Calu3 (cell line): Measurements from ENCODE around the gene SACM1L. TPM values are rescaled to one million over a fixed set of nuclear protein-coding genes. Genes with fewer than 3 reads are reported as not detected.

Experiments
- BruUV-seq: library from RNA; stranded (reverse); fragments of 400-500 nt; replicated peaks from 2 replicates; lab custom pipeline; 2021; lab: Mats Ljungman, UMichigan
- CTCF ChIA-PET: fragments of 300-600 bp; sonication (Branson Sonifier 250); formaldehyde crosslinking; loops from one replicate; lab custom pipeline; 2022; ENCODE audit warnings: antibody characterized with exemption; lab: Charles Lee
- DNase-seq: peaks from one replicate; pipeline ENCODE4 v3.0.0; 2022
- H3K27ac Mint-ChIP-seq: one replicate; pipeline ENCODE4 v1.8.0; 2022; ENCODE audit warnings: mixed read lengths; ENCODE audit not compliant: unreplicated experiment
- H3K27me3 Mint-ChIP-seq: one replicate; pipeline ENCODE4 v1.8.0; 2022; ENCODE audit warnings: mixed read lengths; ENCODE audit not compliant: unreplicated experiment
- H3K36me3 Mint-ChIP-seq: one replicate; pipeline ENCODE4 v1.8.0; 2022; ENCODE audit warnings: mild to moderate bottlenecking, moderate library complexity, mixed read lengths; ENCODE audit not compliant: insufficient read depth, unreplicated experiment
- H3K4me1 Mint-ChIP-seq: one replicate; pipeline ENCODE4 v1.8.0; 2022; ENCODE audit warnings: mild to moderate bottlenecking, low read depth, mixed read lengths; ENCODE audit not compliant: unreplicated experiment
- H3K4me3 Mint-ChIP-seq: one replicate; pipeline ENCODE4 v1.8.0; 2022; ENCODE audit warnings: mild to moderate bottlenecking, low read depth, moderate library complexity, mixed read lengths; ENCODE audit not compliant: unreplicated experiment
- H3K9me3 Mint-ChIP-seq: one replicate; pipeline ENCODE4 v1.8.0; 2022; ENCODE audit warnings: low read depth, mixed read lengths; ENCODE audit not compliant: unreplicated experiment
- CTCF ChIP-seq: fragments of 200-600 bp; IDR thresholded peaks from one replicate; pipeline ENCODE4 v1.8.0; 2022; ENCODE audit warnings: antibody characterized with exemption; ENCODE audit not compliant: unreplicated experiment
- intact Hi-C: fragments of 100-400 bp; cut with micrococcal nuclease; formaldehyde crosslinking; loops from one replicate; pipeline ENCODE4 v1.10.0; 2022; ENCODE audit not compliant: unreplicated experiment
- total RNA-seq: library from RNA; stranded (reverse); gene quantifications from 2 replicates; pipeline ENCODE4 v1.2.3, GENCODE V29; 2022

Gene SACM1L
- total RNA-seq, 1 experiment from 2014 or later, result 40.5 TPM

- Mint-ChIP-seq H3K9me3 (no peaks in the 10 kb centered on the region), H3K4me3 (no peak overlapping the region), H3K4me1 (no peaks in the 10 kb centered on the region), H3K36me3 (no peaks in the 10 kb centered on the region), H3K27ac (no peak overlapping the region), H3K27me3 (no peaks in the 10 kb centered on the region)
- CTCF ChIA-PET, result interaction anchor here (0.5 to 4.9 kb wide), 6 partner anchors 56 to 178 kb away, joined by 3 to 36 read pairs (median 6); no protein-coding TSS in a partner anchor
- no TSS peak for BruUV-seq
- peak; percentile 67 for DNase-seq
- intact Hi-C loops, result loop anchor here (1.0 kb wide), 2 partner anchors 71 to 168 kb away; no protein-coding TSS in a partner anchor
- peak; percentile 72 for TF ChIP-seq CTCF
These were observed 71.9 kb downstream of the SACM1L start for GRCh38 chr3:45760878-45761711.

- Mint-ChIP-seq H3K9me3 (no peaks in the 10 kb centered on the region), H3K36me3 (no peaks in the 10 kb centered on the region), H3K27ac (no peak overlapping the region), H3K4me1 (no peaks in the 10 kb centered on the region), H3K27me3 (no peaks in the 10 kb centered on the region), H3K4me3 (no peak overlapping the region)
- BruUV-seq, result no TSS peak
- TF ChIP-seq CTCF, result no peak
- DNase-seq, result no peak
- intact Hi-C loops, result loop anchor here (1.0 kb wide), 2 partner anchors 70 to 167 kb away; no protein-coding TSS in a partner anchor
- CTCF ChIA-PET, result interaction anchor here (0.7 to 4.9 kb wide), 3 partner anchors 69 to 167 kb away, joined by 3 to 36 read pairs (median 10); no protein-coding TSS in a partner anchor
These were observed 72.6 kb downstream of the SACM1L start for GRCh38 chr3:45761831-45762230.

GRCh38 chr3:45762647-45763302, 73.6 kb downstream of the SACM1L start:
- H3K27ac Mint-ChIP-seq, result no peak overlapping the region
- H3K4me3 Mint-ChIP-seq, result no peak overlapping the region
- H3K4me1 Mint-ChIP-seq, result no peaks in the 10 kb centered on the region
- TF ChIP-seq CTCF, result no peak
- DNase-seq, result no peak
- no TSS peak for BruUV-seq
- CTCF ChIA-PET, result interaction anchor here (0.6 to 4.9 kb wide), 3 partner anchors 68 to 616 kb away, joined by 3 to 36 read pairs (median 3); no protein-coding TSS in a partner anchor
- no peaks in the 10 kb centered on the region for H3K36me3 Mint-ChIP-seq
- no peaks in the 10 kb centered on the region for H3K27me3 Mint-ChIP-seq
- intact Hi-C loops, result no loop called here
- no peaks in the 10 kb centered on the region for H3K9me3 Mint-ChIP-seq

DNA sequence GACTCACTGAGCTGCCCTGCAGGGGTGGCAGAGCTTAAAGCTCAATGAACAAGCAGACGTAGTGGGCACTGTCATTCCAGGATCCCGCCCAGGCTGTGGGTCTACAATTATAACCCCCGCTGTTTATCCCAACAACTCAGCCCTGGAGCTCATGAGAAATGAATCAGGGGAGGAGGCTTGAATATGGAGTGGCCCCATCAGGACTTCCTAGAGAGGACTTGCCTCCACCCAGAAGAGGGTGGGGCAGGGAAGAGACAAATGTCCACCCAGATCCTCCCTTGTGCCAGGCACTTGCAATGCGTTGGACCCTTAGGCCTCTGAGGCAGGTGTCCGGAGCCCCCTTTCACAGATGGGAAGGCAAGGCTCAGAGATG, 74.1 kb downstream of the SACM1L start:
- no TSS peak for BruUV-seq
- no peak for TF ChIP-seq CTCF
- Mint-ChIP-seq H3K9me3 (no peaks in the 10 kb centered on the region), H3K4me1 (no peaks in the 10 kb centered on the region), H3K4me3 (no peak overlapping the region), H3K27ac (no peak overlapping the region), H3K27me3 (no peaks in the 10 kb centered on the region), H3K36me3 (no peaks in the 10 kb centered on the region)
- CTCF ChIA-PET, result interaction anchor here (0.6 to 4.9 kb wide), 2 partner anchors 69 to 615 kb away, joined by 3 to 36 read pairs; no protein-coding TSS in a partner anchor
- intact Hi-C loops, result no loop called here
- DNase-seq, result no peak
